Activated CD4-positive, alpha-beta memory T cell treated with anti-CD3 and anti-CD28 coated beads for 36 hours (primary cell): ENCODE data around the gene CGN. TPM values are rescaled to one million over a fixed set of nuclear protein-coding genes. Genes with fewer than 3 reads are reported as not detected.

Experiments
- CTCF ChIA-PET: fragments of 350-600 bp; sonication (Branson Sonifier 250); formaldehyde crosslinking; loops from one replicate; lab custom pipeline; 2021; ENCODE audit warnings: antibody characterized with exemption, inconsistent platforms; lab: Charles Lee
- POLR2A ChIA-PET: fragments of 350-600 bp; sonication (Branson Sonifier 250); formaldehyde crosslinking; loops from one replicate; lab custom pipeline; 2021; ENCODE audit warnings: antibody characterized with exemption; lab: Charles Lee
- DNase-seq: peaks from one replicate; pipeline ENCODE4 v3.0.0-alpha.2; 2020
- H3K27ac Mint-ChIP-seq: one replicate; pipeline ENCODE4 v1.8.0; 2021; ENCODE audit warnings: mixed read lengths
- H3K27me3 Mint-ChIP-seq: one replicate; pipeline ENCODE4 v1.8.0; 2021; ENCODE audit warnings: mixed read lengths
- H3K36me3 Mint-ChIP-seq: one replicate; pipeline ENCODE4 v1.8.0; 2021; ENCODE audit warnings: mixed read lengths
- H3K4me1 Mint-ChIP-seq: one replicate; pipeline ENCODE4 v1.8.0; 2021; ENCODE audit warnings: low read depth, mixed read lengths
- H3K4me3 Mint-ChIP-seq: one replicate; pipeline ENCODE4 v1.8.0; 2021; ENCODE audit warnings: mild to moderate bottlenecking, mixed read lengths
- H3K9me3 Mint-ChIP-seq: one replicate; pipeline ENCODE4 v1.8.0; 2021; ENCODE audit warnings: mixed read lengths
- intact Hi-C: fragments of 100-400 bp; cut with micrococcal nuclease; formaldehyde crosslinking; loops from one replicate; pipeline ENCODE4 v1.15.1; 2023
- total RNA-seq, 2 experiments: library from RNA; stranded (reverse); gene quantifications; one replicate each; pipeline ENCODE4 v1.2.3, GENCODE V29; 2021

Gene CGN
- total RNA-seq, 2 experiments from 2014 or later, result 1.3 to 1.4 TPM

DNA sequence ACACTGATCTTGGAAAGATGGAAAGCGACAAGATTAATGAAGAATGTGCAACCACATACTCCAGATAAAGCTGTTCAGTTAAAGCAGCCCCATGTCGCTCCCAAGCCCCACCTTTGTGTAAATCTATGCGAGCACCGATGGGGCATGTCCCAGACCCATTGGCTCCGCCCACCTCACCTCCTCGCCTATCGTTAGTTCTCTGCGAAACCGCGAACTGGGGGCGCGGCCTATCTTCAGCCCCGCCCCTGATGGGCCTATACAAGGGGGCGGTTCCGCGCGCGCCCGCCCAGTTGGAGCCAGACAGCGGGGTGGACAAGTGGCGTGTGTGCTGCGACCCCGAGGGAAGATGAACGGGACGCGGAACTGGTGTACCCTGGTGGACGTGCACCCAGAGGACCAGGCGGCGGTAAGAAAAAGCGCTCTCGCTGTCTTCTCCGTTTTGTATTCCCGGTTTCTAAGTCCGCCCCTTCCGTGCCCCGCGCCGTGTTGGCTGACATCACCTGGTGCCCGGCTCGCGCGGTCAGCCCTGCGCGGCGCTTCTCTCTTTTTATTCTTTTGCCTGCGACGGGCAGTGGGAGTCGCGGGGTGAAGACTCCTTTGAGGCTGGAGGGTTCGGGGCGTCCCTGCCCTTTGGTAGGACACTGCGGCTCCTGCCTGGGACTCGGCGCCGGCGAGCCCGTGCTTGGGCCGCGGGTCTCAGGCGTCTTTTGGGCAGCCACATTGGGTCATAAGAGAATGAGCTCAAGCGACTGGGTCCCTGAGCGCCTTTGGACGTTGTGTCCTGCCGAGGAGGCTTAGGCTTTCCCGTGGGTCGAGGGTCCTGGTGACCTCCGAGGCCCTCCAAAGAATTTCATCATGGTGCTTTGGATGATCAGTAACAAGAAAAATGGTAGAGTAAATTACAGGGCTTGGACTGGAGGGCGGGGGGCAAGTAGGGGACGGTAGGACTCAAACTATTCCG lies 29.1 kb downstream of the CGN start, which contains the start of gene TUFT1:
TSS of gene TUFT1 (plus strand) at position 289 of the 961 bp plus-strand sequence. CDS start at position 347, 58 bp downstream.
- CTCF ChIA-PET, result interaction anchor here (1.1 to 1.3 kb wide), 2 partner anchors 54 to 296 kb away, joined by 3 to 6 read pairs; no protein-coding TSS in a partner anchor
- Mint-ChIP-seq H3K27me3 (no peaks in the 10 kb centered on the region), H3K36me3 (no peaks in the 10 kb centered on the region), H3K4me1 (peaks cover 19% of the 10 kb centered on the region), H3K9me3 (no peaks in the 10 kb centered on the region), H3K27ac (no peak within 1 kb of the TSS), H3K4me3 (peak within 1 kb of the TSS; percentile 85)
- peak; percentile 95 for DNase-seq
- POLR2A ChIA-PET, result interaction anchor here (0.8 to 0.9 kb wide), 2 partner anchors 10 to 66 kb away, joined by 3 read pairs; no protein-coding TSS in a partner anchor
- intact Hi-C loops, result loop anchor here (1.0 kb wide), 1 partner anchor 81 kb away; the partner anchor contains the start of gene POGZ

DNA sequence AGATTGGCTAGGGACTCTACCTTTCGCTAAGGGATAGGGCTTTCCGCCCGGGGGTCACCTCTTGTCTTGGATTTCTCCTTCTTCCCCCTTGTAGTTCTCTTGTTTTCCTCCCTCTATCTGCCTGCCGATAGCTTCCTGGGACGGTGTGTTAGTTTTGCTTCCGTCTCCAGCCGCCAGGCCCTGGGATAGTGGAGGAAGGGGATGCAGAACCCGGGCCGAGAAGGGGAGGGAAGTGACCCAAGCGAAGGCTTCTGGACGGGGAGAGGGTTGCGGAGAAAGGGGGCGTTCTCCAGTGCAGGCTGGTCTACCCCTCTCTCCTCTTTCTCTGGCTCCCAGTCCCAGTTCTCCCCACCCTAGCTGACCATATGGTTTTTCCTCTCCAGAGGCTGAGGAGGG lies 29.8 kb downstream of the CGN start:
- no peaks in the 10 kb centered on the region for H3K36me3 Mint-ChIP-seq
- intact Hi-C loops, result loop anchor here (1.0 kb wide), 1 partner anchor 82 kb away; the partner anchor contains the start of gene POGZ
- H3K4me3 Mint-ChIP-seq, result peak overlapping the region; percentile 85
- DNase-seq, result no peak
- ChIA-PET CTCF (interaction anchor here (0.8 to 1.8 kb wide), 4 partner anchors 92 to 295 kb away, joined by 3 to 6 read pairs (median 4); no protein-coding TSS in a partner anchor), POLR2A (interaction anchor here (0.6 kb wide), 1 partner anchor 304 kb away, joined by 4 read pairs; no protein-coding TSS in a partner anchor)
- H3K9me3 Mint-ChIP-seq, result no peaks in the 10 kb centered on the region
- H3K4me1 Mint-ChIP-seq, result peaks cover 19% of the 10 kb centered on the region
- H3K27ac Mint-ChIP-seq, result no peak overlapping the region
- no peaks in the 10 kb centered on the region for H3K27me3 Mint-ChIP-seq

DNA sequence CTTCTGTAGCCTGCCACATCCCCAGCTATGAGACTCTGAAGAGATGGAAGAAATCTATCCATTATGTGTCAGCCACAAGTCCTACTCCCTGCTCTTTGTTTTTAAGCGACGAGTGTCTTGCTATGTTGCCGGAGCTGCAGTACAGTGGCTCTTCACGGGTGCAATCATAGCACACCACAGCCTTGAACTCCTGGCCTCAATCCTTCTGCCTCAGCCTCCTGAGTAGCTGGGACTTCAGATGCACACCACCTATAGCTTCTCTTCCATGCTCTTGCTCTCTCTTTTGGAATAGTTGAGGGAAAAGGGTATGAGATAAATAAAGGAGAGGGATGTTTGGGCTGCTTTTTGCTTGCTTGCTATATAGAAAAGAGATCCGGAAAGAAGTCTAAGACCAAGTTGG lies 30.6 kb downstream of the CGN start:
- Mint-ChIP-seq H3K36me3 (no peaks in the 10 kb centered on the region), H3K9me3 (no peaks in the 10 kb centered on the region), H3K27ac (no peak overlapping the region), H3K4me1 (peaks cover 19% of the 10 kb centered on the region), H3K4me3 (peak overlapping the region; percentile 85), H3K27me3 (no peaks in the 10 kb centered on the region)
- ChIA-PET CTCF (interaction anchor here (0.6 to 1.8 kb wide), 5 partner anchors 93 to 295 kb away, joined by 3 to 6 read pairs (median 3); no protein-coding TSS in a partner anchor), POLR2A (interaction anchor here (0.6 to 0.7 kb wide), 2 partner anchors 299 to 304 kb away, joined by 3 to 4 read pairs; no protein-coding TSS in a partner anchor)
- intact Hi-C loops, result no loop called here
- DNase-seq, result no peak

DNA sequence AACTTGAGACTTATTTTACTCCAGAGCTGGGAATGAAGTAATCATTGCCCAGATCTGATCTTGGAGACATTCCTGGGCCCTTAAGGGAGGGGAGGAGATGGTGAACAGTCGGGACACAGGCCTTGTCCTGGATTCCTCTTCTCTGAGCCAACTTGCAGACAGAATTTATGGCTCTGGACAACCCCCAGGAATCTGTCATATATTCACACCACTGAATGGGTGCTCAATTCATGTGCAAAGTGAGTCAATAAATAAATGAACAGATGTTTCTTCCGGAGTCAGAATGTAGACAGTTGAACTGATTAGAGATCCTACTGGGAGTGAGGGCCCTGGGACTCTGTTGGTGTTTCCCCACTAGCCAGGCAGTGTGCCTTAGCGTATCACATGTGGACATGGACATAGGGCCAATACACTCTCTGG lies 31.5 kb downstream of the CGN start:
- Mint-ChIP-seq H3K9me3 (no peaks in the 10 kb centered on the region), H3K4me3 (no peak overlapping the region), H3K27ac (no peak overlapping the region), H3K36me3 (no peaks in the 10 kb centered on the region), H3K27me3 (no peaks in the 10 kb centered on the region), H3K4me1 (peaks cover 25% of the 10 kb centered on the region)
- ChIA-PET CTCF (interaction anchor here (1.8 kb wide), 1 partner anchor 98 kb away, joined by 5 read pairs; no protein-coding TSS in a partner anchor), POLR2A (no interaction called here)
- DNase-seq, result no peak
- intact Hi-C loops, result no loop called here

DNA sequence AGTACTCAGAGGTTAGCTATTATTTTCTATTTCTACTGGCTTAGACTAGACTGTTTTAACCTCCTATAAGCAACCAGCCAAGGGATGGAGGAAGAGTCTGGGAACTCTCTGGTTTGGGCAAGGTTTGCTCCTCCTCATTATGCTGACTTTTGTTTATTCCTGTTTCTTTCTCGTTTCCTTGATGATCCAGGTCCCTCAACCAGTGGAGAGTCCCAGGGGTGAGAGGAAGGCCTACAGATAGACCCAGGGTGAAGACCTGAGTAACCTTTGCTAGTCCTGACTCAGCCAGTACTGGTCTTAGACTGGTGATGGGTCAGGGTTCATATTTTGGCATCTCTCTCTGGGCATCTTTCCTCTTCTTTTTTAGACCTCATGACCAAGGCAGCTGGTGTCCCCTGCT lies 34.4 kb downstream of the CGN start:
- CTCF ChIA-PET, result interaction anchor here (1.2 kb wide), 1 partner anchor 48 kb away, joined by 3 read pairs; no protein-coding TSS in a partner anchor
- Mint-ChIP-seq H3K27ac (no peak overlapping the region), H3K9me3 (no peaks in the 10 kb centered on the region)

DNA sequence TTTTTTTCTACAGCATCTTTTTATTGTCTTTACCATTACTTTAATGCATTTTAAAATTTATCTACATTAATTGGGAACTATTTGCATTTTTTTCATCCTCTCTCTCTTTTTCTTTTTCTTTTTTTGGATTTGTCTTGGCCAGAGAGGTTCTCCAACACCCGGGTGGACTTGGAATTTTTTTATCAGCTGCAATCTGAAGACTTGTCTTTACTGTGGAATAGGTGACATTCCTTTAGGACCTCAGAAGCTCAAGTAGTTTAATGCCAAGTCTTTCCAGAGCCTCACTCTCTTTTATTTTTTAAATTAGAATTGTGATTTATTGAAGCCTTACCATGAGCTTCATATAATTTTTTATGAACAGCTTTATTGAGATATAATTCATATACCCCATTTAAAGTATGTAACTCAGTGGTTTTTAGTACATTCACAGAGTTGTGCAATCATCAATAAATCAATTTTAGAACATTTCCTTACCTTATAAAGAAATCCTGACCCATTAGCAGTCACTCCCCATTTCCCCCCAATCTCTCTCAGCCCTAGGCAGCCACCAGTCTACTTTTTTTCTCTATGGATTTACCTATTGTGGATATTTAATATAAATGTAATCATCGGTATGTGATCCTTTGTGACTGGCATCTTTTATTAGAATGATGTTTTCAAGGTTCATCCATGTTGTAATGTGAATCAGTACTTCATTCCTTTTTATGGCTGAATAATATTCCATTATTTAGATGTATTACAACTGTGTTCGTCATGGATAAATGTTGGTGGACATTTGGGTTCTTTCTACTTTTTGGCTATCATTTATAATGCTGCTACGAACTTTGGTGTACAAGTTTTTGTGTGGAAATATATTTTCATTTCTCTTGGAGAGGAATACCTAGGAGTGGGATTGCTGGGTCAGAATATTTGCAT lies 35.1 kb downstream of the CGN start:
- peaks cover 13% of the 10 kb centered on the region for H3K4me1 Mint-ChIP-seq
- no peaks in the 10 kb centered on the region for H3K36me3 Mint-ChIP-seq
- POLR2A ChIA-PET, result interaction anchor here (0.7 kb wide), 1 partner anchor 94 kb away, joined by 3 read pairs; no protein-coding TSS in a partner anchor
- H3K4me3 Mint-ChIP-seq, result no peak overlapping the region
- H3K9me3 Mint-ChIP-seq, result no peaks in the 10 kb centered on the region
- intact Hi-C loops, result no loop called here
- CTCF ChIA-PET, result interaction anchor here (1.2 kb wide), 1 partner anchor 48 kb away, joined by 3 read pairs; no protein-coding TSS in a partner anchor
- H3K27ac Mint-ChIP-seq, result no peak overlapping the region
- H3K27me3 Mint-ChIP-seq, result no peaks in the 10 kb centered on the region
- no peak for DNase-seq

More for the DNA sequence above, 34.4 kb downstream of the CGN start:
- no peak for DNase-seq
- H3K27me3 Mint-ChIP-seq, result no peaks in the 10 kb centered on the region
- H3K4me3 Mint-ChIP-seq, result no peak overlapping the region
- POLR2A ChIA-PET, result interaction anchor here (0.7 kb wide), 1 partner anchor 95 kb away, joined by 3 read pairs; no protein-coding TSS in a partner anchor
- H3K36me3 Mint-ChIP-seq, result no peaks in the 10 kb centered on the region
- peaks cover 21% of the 10 kb centered on the region for H3K4me1 Mint-ChIP-seq
- intact Hi-C loops, result no loop called here

DNA sequence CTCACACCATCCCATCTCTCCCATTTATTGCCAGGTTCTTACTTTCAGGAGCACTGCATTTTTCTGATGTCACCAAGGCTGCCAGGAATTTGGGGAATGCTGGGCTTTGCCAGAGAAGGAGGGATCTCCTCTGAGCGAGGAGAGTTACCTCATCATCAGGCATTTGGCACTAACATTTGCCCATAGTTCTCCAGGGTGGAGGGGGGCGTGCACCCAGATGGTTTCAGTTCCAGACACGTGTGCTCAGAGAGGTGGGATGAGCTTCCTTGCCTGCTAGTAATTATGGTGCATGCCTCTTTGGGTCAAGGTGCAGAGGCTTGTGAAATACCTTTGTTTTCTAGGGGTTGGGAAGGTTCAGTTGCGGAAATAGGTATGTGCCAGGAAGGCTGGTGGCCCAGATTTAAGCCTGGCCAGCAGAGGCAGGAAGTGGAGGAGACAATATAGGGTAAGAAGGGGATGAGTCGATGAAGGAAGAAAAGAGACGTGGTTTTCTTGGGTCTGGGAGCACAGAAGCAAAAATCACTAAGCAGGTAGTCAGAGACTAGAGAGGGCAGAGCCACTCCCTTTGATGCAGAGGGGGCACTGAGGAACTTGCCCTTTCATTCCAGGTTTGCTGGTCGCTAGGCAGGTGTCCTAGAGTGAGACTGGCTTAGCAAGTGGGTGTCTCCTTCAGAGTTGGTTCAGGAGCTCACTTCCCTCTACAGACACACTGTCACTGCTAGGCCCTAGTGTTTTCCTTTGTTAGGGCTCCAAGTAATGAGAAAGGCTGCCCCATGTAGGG lies 36.1 kb downstream of the CGN start:
- Mint-ChIP-seq H3K27me3 (no peaks in the 10 kb centered on the region), H3K36me3 (no peaks in the 10 kb centered on the region), H3K4me1 (peaks cover 6% of the 10 kb centered on the region), H3K9me3 (no peaks in the 10 kb centered on the region), H3K4me3 (no peak overlapping the region), H3K27ac (no peak overlapping the region)
- CTCF ChIA-PET, result no interaction called here
- POLR2A ChIA-PET, result no interaction called here
- DNase-seq, result no peak
- intact Hi-C loops, result no loop called here

DNA sequence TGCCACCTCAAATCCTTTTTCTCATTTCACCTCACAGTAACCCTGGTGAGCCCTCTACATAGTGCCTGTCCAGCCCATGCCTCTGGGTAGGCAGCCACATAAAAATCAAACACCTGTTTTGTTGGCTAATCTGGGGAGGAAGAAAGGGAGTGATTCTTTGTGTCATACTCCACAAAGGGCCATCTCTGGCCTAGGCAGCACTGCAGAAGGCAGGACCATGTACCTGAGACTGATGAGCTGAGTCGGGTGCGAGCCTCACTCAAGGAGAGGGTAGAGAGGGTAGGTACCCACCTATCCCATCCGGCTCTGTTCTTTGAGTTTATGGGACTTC lies 36.7 kb downstream of the CGN start:
- H3K4me3 Mint-ChIP-seq, result no peak overlapping the region
- ChIA-PET CTCF (no interaction called here), POLR2A (no interaction called here)
- H3K4me1 Mint-ChIP-seq, result peaks cover 6% of the 10 kb centered on the region
- no peaks in the 10 kb centered on the region for H3K27me3 Mint-ChIP-seq
- no peak for DNase-seq
- no peaks in the 10 kb centered on the region for H3K36me3 Mint-ChIP-seq
- intact Hi-C loops, result no loop called here
- H3K27ac Mint-ChIP-seq, result no peak overlapping the region
- no peaks in the 10 kb centered on the region for H3K9me3 Mint-ChIP-seq

DNA sequence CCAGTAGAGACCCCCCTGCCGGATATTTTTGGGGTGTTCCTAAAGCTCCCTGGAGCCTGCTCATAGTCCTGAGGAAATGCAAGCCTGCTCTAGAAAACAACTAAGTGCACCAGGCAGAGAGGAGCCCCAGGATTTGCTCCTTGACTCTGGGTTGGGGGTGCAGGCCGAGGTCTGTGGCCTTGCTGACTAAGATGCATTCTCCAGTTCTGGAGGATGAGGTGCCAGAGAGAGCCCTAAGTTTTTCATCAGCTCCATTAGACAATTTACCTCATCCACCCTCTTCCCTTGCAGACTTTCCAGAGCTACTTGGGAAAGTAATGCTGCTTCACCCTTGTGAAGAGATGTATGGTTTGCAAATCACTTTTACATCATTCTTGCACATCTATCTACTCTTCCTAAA lies 38.0 kb downstream of the CGN start:
- intact Hi-C loops, result no loop called here
- DNase-seq, result no peak
- H3K36me3 Mint-ChIP-seq, result no peaks in the 10 kb centered on the region
- no peak overlapping the region for H3K4me3 Mint-ChIP-seq
- H3K4me1 Mint-ChIP-seq, result peaks cover 6% of the 10 kb centered on the region
- H3K27me3 Mint-ChIP-seq, result no peaks in the 10 kb centered on the region
- ChIA-PET CTCF (no interaction called here), POLR2A (no interaction called here)
- no peaks in the 10 kb centered on the region for H3K9me3 Mint-ChIP-seq
- H3K27ac Mint-ChIP-seq, result no peak overlapping the region

DNA sequence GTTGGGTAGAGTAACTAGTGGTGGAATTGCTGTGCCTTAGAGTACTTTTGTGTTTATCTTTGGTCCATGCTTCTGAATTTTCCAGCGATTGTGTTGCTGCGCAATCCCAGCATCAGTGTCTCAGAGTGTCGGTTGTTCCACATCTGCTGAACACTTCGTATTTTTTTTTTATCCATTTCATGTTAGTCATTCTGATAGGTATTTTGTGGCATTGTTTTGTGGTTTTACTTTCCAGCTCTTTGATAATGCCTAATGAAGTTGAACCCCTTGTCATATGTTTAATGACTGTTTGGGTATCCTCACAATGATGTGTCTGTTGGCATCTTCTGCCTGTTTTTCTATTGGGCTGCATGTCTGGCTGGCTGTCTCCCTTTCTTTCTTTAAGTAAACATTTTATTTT lies 42.5 kb downstream of the CGN start:
- intact Hi-C loops, result no loop called here
- H3K4me1 Mint-ChIP-seq, result no peaks in the 10 kb centered on the region
- CTCF ChIA-PET, result no interaction called here
- H3K27me3 Mint-ChIP-seq, result no peaks in the 10 kb centered on the region
- H3K4me3 Mint-ChIP-seq, result no peak overlapping the region
- H3K27ac Mint-ChIP-seq, result no peak overlapping the region
- POLR2A ChIA-PET, result no interaction called here
- H3K9me3 Mint-ChIP-seq, result no peaks in the 10 kb centered on the region
- DNase-seq, result no peak
- H3K36me3 Mint-ChIP-seq, result no peaks in the 10 kb centered on the region

DNA sequence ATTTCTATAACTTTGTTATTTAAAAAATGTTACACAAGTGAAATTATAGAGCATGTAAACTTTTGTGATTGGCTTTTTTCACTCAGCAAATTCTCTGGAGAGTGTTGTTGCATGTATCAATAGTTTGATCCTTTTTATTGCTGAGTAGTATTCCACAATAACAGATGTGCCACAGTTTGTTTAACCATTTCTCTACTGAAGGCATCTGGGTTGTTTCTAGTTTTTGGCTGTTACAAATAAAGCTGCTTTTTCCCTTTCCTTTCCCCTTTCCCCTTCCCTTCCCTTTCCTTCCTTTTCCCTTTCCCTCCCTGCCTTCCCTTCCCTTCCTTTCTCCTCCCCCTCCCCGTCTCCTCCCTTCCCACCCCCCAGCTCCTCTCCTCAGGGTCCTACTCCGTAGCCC lies 44.9 kb downstream of the CGN start:
- ChIA-PET CTCF (no interaction called here), POLR2A (no interaction called here)
- Mint-ChIP-seq H3K9me3 (no peaks in the 10 kb centered on the region), H3K36me3 (no peaks in the 10 kb centered on the region), H3K27me3 (no peaks in the 10 kb centered on the region), H3K4me3 (no peak overlapping the region), H3K27ac (no peak overlapping the region), H3K4me1 (no peaks in the 10 kb centered on the region)
- DNase-seq, result no peak
- intact Hi-C loops, result no loop called here
